OCI-LY3 (cell line): ENCODE measurements around the gene ELF2.

Experiments
- CTCF ChIP-seq: fragments of 200-600, 300-600 bp; sonication (generic); IDR thresholded peaks from 2 replicates; pipeline ENCODE4 v1.5.1; 2014; ENCODE audit warnings: antibody characterized with exemption, low read length, low read depth
- EZH2phosphoT487 ChIP-seq: fragments of 200-600 bp; shearing (Covaris generic); IDR thresholded peaks from 2 replicates; pipeline ENCODE4 v1.6.1; 2018; ENCODE audit warnings: antibody characterized with exemption, mixed run types, low read depth

GRCh38 chr4:139078926-139079325 is 98.1 kb downstream of the ELF2 start:
- TF ChIP-seq CTCF (no peak), EZH2phosphoT487 (no peak)
